IPS-NIHi11 (cell line): ENCODE data around the gene PLPP4.

Experiments used
- DNase-seq: peaks from one replicate; pipeline ENCODE4 v3.0.0; 2012; ENCODE audit warnings: mixed read lengths, low spot score

The PLPP4 gene

GRCh38 chr10:120456143-120456625, 843 bp upstream of the PLPP4 start:
- DNase-seq = peak; percentile 60

GRCh38 chr10:120457431-120458172, 575 bp downstream of the PLPP4 start:
- DNase-seq = peak; percentile 35

- DNase-seq = no peak
Observed at GRCh38 chr10:120458432-120458831, 1.4 kb downstream of the PLPP4 start.

GRCh38 chr10:120459185-120459584, 2.2 kb downstream of the PLPP4 start:
- no peak for DNase-seq

GRCh38 chr10:120460186-120460585, 3.2 kb downstream of the PLPP4 start:
- DNase-seq = no peak

- no peak for DNase-seq
Observed at GRCh38 chr10:120460776-120461175, 3.7 kb downstream of the PLPP4 start.

GRCh38 chr10:120462018-120462682, 5.1 kb downstream of the PLPP4 start:
- no peak for DNase-seq

GRCh38 chr10:120465138-120465537, 8.1 kb downstream of the PLPP4 start:
- DNase-seq = no peak

- no peak for DNase-seq
Observed at GRCh38 chr10:120466006-120466405, 9.0 kb downstream of the PLPP4 start.

- no peak for DNase-seq
Observed at GRCh38 chr10:120473593-120473992, 16.6 kb downstream of the PLPP4 start.

GRCh38 chr10:120474956-120475355, 17.9 kb downstream of the PLPP4 start:
- no peak for DNase-seq

- DNase-seq = no peak
Observed at GRCh38 chr10:120475844-120476791, 19.1 kb downstream of the PLPP4 start.

- no peak for DNase-seq
Observed at GRCh38 chr10:120477021-120477742, 20.2 kb downstream of the PLPP4 start.

- DNase-seq = no peak
Observed at GRCh38 chr10:120477743-120478141, 20.7 kb downstream of the PLPP4 start.

- DNase-seq = no peak
Observed at GRCh38 chr10:120478386-120478785, 21.4 kb downstream of the PLPP4 start.

- no peak for DNase-seq
Observed at GRCh38 chr10:120479506-120479905, 22.5 kb downstream of the PLPP4 start.

GRCh38 chr10:120480065-120480600, 23.1 kb downstream of the PLPP4 start:
- DNase-seq = peak; percentile 51

- no peak for DNase-seq
Observed at GRCh38 chr10:120480848-120481247, 23.8 kb downstream of the PLPP4 start.

GRCh38 chr10:120483006-120483405, 26.0 kb downstream of the PLPP4 start:
- no peak for DNase-seq

GRCh38 chr10:120483651-120484301, 26.7 kb downstream of the PLPP4 start:
- DNase-seq = no peak

GRCh38 chr10:120485946-120486345, 28.9 kb downstream of the PLPP4 start:
- DNase-seq = no peak
